Esophagus squamous epithelium (tissue), 5 donors: ENCODE measurements around the gene PERP. TPM values are rescaled to one million over a fixed set of nuclear protein-coding genes. Genes with fewer than 3 reads are reported as not detected.

Experiments used
- DNase-seq: peaks from one replicate; lab custom pipeline; 2025; lab: John Stamatoyannopoulos, UW
- H3K27ac ChIP-seq, 4 donors: fragments of 200-600 bp; sonication (generic); one replicate each; pipeline ENCODE4 v1.5.1; 2016 to 2019; ENCODE audit warnings: mild to moderate bottlenecking in 1 of 4
- H3K27me3 ChIP-seq, 4 donors: fragments of 200-600 bp; sonication (generic); 1 replicate in 3 of 4; 2 replicates in 1 of 4; pipeline versions ENCODE4 v1.5.1 to v1.6.0; 2017 to 2021; ENCODE audit warnings: antibody characterized with exemption in 1 of 4
- H3K36me3 ChIP-seq, 3 donors: fragments of 200-600 bp; sonication (generic); one replicate each; pipeline ENCODE4 v1.5.1; 2016 to 2019
- H3K4me1 ChIP-seq, 3 donors: fragments of 200-600 bp; sonication (generic); one replicate each; pipeline ENCODE4 v1.5.1; 2017 to 2019
- H3K4me3 ChIP-seq, 4 donors: fragments of 200-600 bp; sonication (generic); 1 replicate in 3 of 4; 2 replicates in 1 of 4; pipeline ENCODE4 v1.5.1; 2016 to 2019; ENCODE audit warnings: mild to moderate bottlenecking in 2 of 4, moderate library complexity in 1 of 4
- H3K9me3 ChIP-seq, 3 donors: fragments of 200-600 bp; sonication (generic); one replicate each; pipeline ENCODE4 v1.5.1; 2016 to 2019
- POLR2A ChIP-seq, 4 donors: fragments of 450-650 bp; IDR thresholded peaks; one replicate each; pipeline ENCODE4 v1.6.1; 2017; ENCODE audit warnings: antibody characterized with exemption in 4 of 4, mild to moderate bottlenecking in 4 of 4, moderate library complexity in 3 of 4
- WGBS, 2 donors: methylation state at CpG; one replicate each; pipeline ENCODE4 v1.1.5; 2018; 5-methylcytosine and 5-hydroxymethylcytosine counted together
- intact Hi-C: fragments of 100-400 bp; cut with DNase I; formaldehyde crosslinking; loops from one replicate; pipeline ENCODE4 v1.15.0; 2022
- total RNA-seq, 4 donors: library from RNA; depleted of rRNA; stranded (reverse); fragments of >200 nt; gene quantifications; one replicate each; pipeline ENCODE4 v1.1.0, GENCODE V29; 2016
- TF ChIP-seq, protein P1 (sequence below), 6 experiments: fragments of 450-650 bp in 4 of 6; fragments of 200-600 bp in 2 of 6; sonication (generic) in 2 of 6; IDR thresholded peaks; one replicate each; pipeline ENCODE4 v1.5.1; 2016 to 2019; ENCODE audit warnings: antibody characterized with exemption in 6 of 6, mild to moderate bottlenecking in 4 of 6, moderate library complexity in 4 of 6
- donor health status: DM: yes; HTN: yes; CAD: no.

Gene PERP
- total RNA-seq, 4 donors from 2014 or later, result 586 to 976 (median 833) TPM

DNA sequence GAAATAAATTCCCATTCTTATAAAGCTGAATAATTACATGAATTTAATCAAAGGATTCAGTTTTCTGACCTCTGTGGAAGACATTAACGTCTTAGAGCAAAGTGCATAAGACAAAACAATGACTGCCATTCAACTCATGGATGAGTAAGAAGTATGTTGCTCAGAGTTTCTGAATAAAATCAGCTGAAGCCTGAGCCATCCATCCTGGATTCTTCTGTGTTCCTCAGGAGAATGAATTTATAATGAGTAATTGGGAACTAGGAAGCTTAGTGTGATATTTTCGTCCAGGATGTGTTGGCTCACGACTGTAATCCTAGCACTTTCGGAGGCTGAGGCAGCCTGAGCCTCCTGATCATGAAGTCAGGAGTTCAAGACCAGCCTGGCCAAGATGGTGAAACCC lies 62.8 kb downstream of the PERP start:
- Histone ChIP-seq H3K36me3 (no peaks in the 10 kb centered on the region), H3K27ac (no peak overlapping the region), H3K4me3 (no peak overlapping the region), H3K9me3 (no peaks in the 10 kb centered on the region), H3K27me3 (no peaks in the 10 kb centered on the region), H3K4me1 (no peaks in the 10 kb centered on the region)
- DNase-seq, result no peak
- TF ChIP-seq POLR2A (IDR thresholded peaks at IDR 0.05), result no peak
- TF ChIP-seq, protein P1, sequence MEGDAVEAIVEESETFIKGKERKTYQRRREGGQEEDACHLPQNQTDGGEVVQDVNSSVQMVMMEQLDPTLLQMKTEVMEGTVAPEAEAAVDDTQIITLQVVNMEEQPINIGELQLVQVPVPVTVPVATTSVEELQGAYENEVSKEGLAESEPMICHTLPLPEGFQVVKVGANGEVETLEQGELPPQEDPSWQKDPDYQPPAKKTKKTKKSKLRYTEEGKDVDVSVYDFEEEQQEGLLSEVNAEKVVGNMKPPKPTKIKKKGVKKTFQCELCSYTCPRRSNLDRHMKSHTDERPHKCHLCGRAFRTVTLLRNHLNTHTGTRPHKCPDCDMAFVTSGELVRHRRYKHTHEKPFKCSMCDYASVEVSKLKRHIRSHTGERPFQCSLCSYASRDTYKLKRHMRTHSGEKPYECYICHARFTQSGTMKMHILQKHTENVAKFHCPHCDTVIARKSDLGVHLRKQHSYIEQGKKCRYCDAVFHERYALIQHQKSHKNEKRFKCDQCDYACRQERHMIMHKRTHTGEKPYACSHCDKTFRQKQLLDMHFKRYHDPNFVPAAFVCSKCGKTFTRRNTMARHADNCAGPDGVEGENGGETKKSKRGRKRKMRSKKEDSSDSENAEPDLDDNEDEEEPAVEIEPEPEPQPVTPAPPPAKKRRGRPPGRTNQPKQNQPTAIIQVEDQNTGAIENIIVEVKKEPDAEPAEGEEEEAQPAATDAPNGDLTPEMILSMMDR (IDR thresholded peaks at IDR 0.05), result no peak
- WGBS, 2 donors, result 54 to 55% methylated on average over 4 of the region's 4 CpGs
- intact Hi-C loops, result no loop called here

Other genes starting within 250 kb of the PERP start
- 10 to 100 TPM in 1 of 4 donors, 1 to 10 TPM in 3; 4.2 to 21.7 (median 7.7) TPM for gene TNFAIP3, start 240.2 kb downstream of the PERP start, total RNA-seq
- gene ARFGEF3, start 54.5 kb upstream of the PERP start, total RNA-seq, result 1 to 10 TPM in 2 of 4 donors, under 1 TPM in 2; 0.92 to 1.0 (median 0.99) TPM
- not detected for gene PBOV1, start 111.1 kb upstream of the PERP start, total RNA-seq